T follicular helper cell (primary cell): ENCODE measurements around the gene HDAC8.
"Not testable (repeated sequence)": the region's sequence is repeated elsewhere in the genome, so short reads cannot be mapped to it uniquely, and the experiment has no call there.

Source experiments
- DNase-seq: peaks from one replicate; pipeline ENCODE4 v3.0.0-alpha.2; 2020; ENCODE audit warnings: low read depth

The HDAC8 gene

GRCh38 chrX:72532366-72532765, 40.3 kb downstream of the HDAC8 start:
- no peak for DNase-seq

- DNase-seq: no peak
These were observed 45.8 kb downstream of the HDAC8 start for GRCh38 chrX:72526534-72527508.

- no peak for DNase-seq
These were observed 73.9 kb downstream of the HDAC8 start for GRCh38 chrX:72498782-72499181.

GRCh38 chrX:72495046-72495445, 77.6 kb downstream of the HDAC8 start:
- no peak for DNase-seq

GRCh38 chrX:72492499-72492898, 80.1 kb downstream of the HDAC8 start:
- no peak for DNase-seq

GRCh38 chrX:72490221-72490620, 82.4 kb downstream of the HDAC8 start:
- not testable (repeated sequence) for DNase-seq

GRCh38 chrX:72487661-72488060, 85.0 kb downstream of the HDAC8 start:
- DNase-seq: no peak

- DNase-seq: no peak
These were observed 93.0 kb downstream of the HDAC8 start for GRCh38 chrX:72479324-72480274.

GRCh38 chrX:72478853-72479252, 93.8 kb downstream of the HDAC8 start:
- no peak for DNase-seq

GRCh38 chrX:72478351-72478750, 94.3 kb downstream of the HDAC8 start:
- no peak for DNase-seq

GRCh38 chrX:72477781-72478181, 94.9 kb downstream of the HDAC8 start:
- no peak for DNase-seq

- no peak for DNase-seq
These were observed 95.3 kb downstream of the HDAC8 start for GRCh38 chrX:72477376-72477775.

GRCh38 chrX:72475952-72476668, 96.5 kb downstream of the HDAC8 start:
- no peak for DNase-seq

GRCh38 chrX:72475338-72475737, 97.3 kb downstream of the HDAC8 start:
- DNase-seq: no peak

GRCh38 chrX:72470532-72471223, 102.0 kb downstream of the HDAC8 start:
- no peak for DNase-seq

- no peak for DNase-seq
These were observed 102.5 kb downstream of the HDAC8 start for GRCh38 chrX:72470117-72470516.

GRCh38 chrX:72468607-72469006, 104.0 kb downstream of the HDAC8 start:
- DNase-seq: no peak

GRCh38 chrX:72467135-72467534, 105.5 kb downstream of the HDAC8 start:
- no peak for DNase-seq

GRCh38 chrX:72466493-72466892, 106.2 kb downstream of the HDAC8 start:
- DNase-seq: no peak

GRCh38 chrX:72465889-72466288, 106.8 kb downstream of the HDAC8 start:
- no peak for DNase-seq

GRCh38 chrX:72461766-72462165, 110.9 kb downstream of the HDAC8 start:
- DNase-seq: no peak
